Activated naive CD8-positive, alpha-beta T cell treated with anti-CD3 and anti-CD28 coated beads, Interleukin-2, amount 10 ng/mL, durations not matched to agents 7 days and 5 days (primary cell): ENCODE data around the gene LRRC37B. TPM values are rescaled to one million over a fixed set of nuclear protein-coding genes. Genes with fewer than 3 reads are reported as not detected.
"Not testable (repeated sequence)": the region's sequence is repeated elsewhere in the genome, so short reads cannot be mapped to it uniquely, and the experiment has no call there.

Source experiments
- ATAC-seq: fragments of 150-1000 bp; cut with Tn5 transposase; one replicate; pipeline ENCODE4 v1.10.0; 2021; ENCODE audit warnings: low read depth, moderate library complexity
- POLR2A ChIA-PET: fragments of 350-600 bp; sonication (Branson Sonifier 250); formaldehyde crosslinking; loops from one replicate; lab custom pipeline; 2021; ENCODE audit warnings: antibody characterized with exemption; lab: Charles Lee
- DNase-seq: peaks from one replicate; pipeline ENCODE4 v3.0.0; 2021
- H3K27ac Mint-ChIP-seq: one replicate; pipeline ENCODE4 v1.8.0; 2022; ENCODE audit warnings: mild to moderate bottlenecking, mixed read lengths
- H3K27me3 Mint-ChIP-seq: one replicate; pipeline ENCODE4 v1.8.0; 2022; ENCODE audit warnings: mild to moderate bottlenecking, moderate library complexity, mixed read lengths
- H3K36me3 Mint-ChIP-seq: one replicate; pipeline ENCODE4 v1.8.0; 2021; ENCODE audit warnings: mild to moderate bottlenecking, mixed read lengths
- H3K4me1 Mint-ChIP-seq: one replicate; pipeline ENCODE4 v1.8.0; 2021; ENCODE audit warnings: mixed read lengths
- H3K4me3 Mint-ChIP-seq: one replicate; pipeline ENCODE4 v1.8.0; 2022; ENCODE audit warnings: mild to moderate bottlenecking, moderate library complexity, mixed read lengths
- H3K9me3 Mint-ChIP-seq: one replicate; pipeline ENCODE4 v1.8.0; 2021; ENCODE audit warnings: mixed read lengths
- total RNA-seq, 2 experiments: library from RNA; stranded (reverse); gene quantifications; one replicate each; pipeline ENCODE4 v1.2.3, GENCODE V29; 2021

Gene LRRC37B
- total RNA-seq: 10 to 100 TPM; 51.5 to 58.3 TPM

DNA sequence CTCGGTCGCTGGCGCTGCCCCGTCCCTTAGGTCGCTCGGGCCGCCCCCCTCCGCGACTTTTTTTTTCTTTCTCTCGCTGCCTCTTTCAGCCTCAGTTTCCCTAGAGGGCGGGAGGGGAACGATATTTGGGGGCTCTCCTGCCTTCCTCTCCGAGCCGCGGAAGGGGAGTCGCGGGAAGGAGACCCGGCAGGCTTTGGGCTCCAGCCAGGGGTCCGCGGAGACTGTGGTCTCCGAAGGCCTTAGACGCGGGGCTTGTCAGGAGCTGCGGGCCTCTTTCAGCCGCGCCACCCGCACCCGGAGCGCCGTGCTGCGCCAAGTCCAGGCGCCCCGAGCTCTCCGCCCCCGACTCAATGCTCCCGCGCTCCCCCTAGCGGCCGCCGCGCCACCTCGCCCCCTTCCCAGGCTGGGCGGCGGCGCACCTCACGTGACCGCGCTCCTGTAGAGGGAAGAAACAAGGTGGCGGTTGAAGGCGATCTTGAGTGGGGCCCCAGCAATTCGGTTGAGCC is at the start of gene LRRC37B:
Gene LRRC37B (plus strand): TSS at position 427 of the 506 bp plus-strand sequence. CDS start 14,010 bp downstream, outside the sequence.
- ATAC-seq (peak; percentile 89), DNase-seq (peak; percentile 95)
- H3K4me1 Mint-ChIP-seq: peaks cover 24% of the 10 kb centered on the region
- peaks cover 6% of the 10 kb centered on the region for H3K27me3 Mint-ChIP-seq
- POLR2A ChIA-PET: interaction anchor here (0.6 to 3.9 kb wide), 9 partner anchors 12 to 1167 kb away, joined by 3 to 27 read pairs (median 5); partner anchors contain the start of gene RHOT1
- H3K36me3 Mint-ChIP-seq: peaks cover 16% of the 10 kb centered on the region
- peak within 1 kb of the TSS; percentile 85 for H3K27ac Mint-ChIP-seq
- H3K9me3 Mint-ChIP-seq: peaks cover under 1% of the 10 kb centered on the region
- H3K4me3 Mint-ChIP-seq: peak within 1 kb of the TSS; percentile 84

DNA sequence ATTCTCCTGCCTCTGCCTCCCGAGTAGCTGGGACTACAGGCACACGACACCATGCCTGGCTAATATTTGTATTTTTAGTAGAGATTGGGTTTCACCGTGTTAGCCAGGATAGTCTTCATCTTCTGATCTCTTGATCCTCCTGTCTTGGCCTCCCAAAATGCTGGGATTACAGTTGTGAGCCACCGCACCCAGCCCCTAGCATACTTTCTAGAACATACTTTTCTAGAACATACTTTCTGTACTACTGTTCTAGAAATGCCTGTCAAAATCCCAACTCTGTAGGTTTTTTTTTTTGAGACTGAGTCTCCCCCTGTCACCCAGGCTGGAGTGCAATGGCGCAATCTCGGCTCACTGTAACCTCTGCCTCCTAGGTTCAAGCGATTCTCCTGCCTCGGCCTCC is 43.1 kb upstream of the LRRC37B start:
- H3K4me1 Mint-ChIP-seq, H3K4me3 Mint-ChIP-seq, H3K9me3 Mint-ChIP-seq, POLR2A ChIA-PET, H3K27me3 Mint-ChIP-seq, DNase-seq, ATAC-seq: not testable (repeated sequence)
- peaks cover 20% of the 10 kb centered on the region for H3K36me3 Mint-ChIP-seq
- peak overlapping the region; percentile 10 for H3K27ac Mint-ChIP-seq

DNA sequence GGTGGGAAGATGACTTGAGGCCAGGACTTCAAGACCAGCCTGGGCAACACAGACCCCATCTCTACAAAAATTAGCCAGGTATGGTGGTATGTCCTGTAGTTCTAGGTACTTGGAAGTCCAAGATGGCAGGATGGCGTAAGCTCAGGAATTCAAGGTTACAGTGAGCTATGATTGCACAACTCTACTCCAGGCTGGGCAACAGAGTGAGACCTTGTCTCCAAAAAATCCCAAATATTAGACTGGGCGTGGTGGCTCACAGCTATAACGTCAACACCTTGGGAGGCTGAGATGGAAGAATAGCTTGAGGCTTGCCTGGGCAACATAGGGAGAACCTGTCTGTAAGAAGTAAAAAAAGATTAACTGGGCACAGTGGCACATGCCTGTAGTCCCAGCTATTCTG is 39.5 kb upstream of the LRRC37B start:
- Mint-ChIP-seq H3K27ac (no peak overlapping the region), H3K27me3 (no peaks in the 10 kb centered on the region), H3K4me1 (peaks cover 3% of the 10 kb centered on the region), H3K4me3 (no peak overlapping the region), H3K36me3 (peaks cover 15% of the 10 kb centered on the region), H3K9me3 (no peaks in the 10 kb centered on the region)
- no peak for ATAC-seq
- DNase-seq: no peak
- POLR2A ChIA-PET: no interaction called here

DNA sequence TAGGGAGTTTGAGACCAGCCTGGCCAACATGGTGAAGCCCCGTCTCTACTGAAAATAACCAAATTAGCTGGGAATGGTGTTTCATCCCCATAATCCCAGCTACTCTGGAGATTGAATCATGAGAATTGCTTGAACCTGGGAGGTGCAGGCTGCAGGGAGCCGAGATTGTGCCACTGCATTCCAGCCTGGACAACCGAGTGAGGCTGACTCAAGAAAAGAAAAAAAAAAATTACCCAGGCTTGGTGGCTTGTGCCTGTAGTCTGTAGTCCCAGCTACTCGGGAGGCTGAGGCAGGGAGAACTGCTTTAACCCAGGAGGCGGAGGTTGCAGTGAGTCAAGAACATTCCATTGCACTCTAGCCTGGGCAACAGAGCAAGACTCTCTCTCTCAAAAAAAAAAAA is 36.8 kb upstream of the LRRC37B start:
- H3K27me3 Mint-ChIP-seq, H3K9me3 Mint-ChIP-seq, H3K27ac Mint-ChIP-seq, H3K36me3 Mint-ChIP-seq, H3K4me3 Mint-ChIP-seq, H3K4me1 Mint-ChIP-seq, DNase-seq, POLR2A ChIA-PET, ATAC-seq: not testable (repeated sequence)

DNA sequence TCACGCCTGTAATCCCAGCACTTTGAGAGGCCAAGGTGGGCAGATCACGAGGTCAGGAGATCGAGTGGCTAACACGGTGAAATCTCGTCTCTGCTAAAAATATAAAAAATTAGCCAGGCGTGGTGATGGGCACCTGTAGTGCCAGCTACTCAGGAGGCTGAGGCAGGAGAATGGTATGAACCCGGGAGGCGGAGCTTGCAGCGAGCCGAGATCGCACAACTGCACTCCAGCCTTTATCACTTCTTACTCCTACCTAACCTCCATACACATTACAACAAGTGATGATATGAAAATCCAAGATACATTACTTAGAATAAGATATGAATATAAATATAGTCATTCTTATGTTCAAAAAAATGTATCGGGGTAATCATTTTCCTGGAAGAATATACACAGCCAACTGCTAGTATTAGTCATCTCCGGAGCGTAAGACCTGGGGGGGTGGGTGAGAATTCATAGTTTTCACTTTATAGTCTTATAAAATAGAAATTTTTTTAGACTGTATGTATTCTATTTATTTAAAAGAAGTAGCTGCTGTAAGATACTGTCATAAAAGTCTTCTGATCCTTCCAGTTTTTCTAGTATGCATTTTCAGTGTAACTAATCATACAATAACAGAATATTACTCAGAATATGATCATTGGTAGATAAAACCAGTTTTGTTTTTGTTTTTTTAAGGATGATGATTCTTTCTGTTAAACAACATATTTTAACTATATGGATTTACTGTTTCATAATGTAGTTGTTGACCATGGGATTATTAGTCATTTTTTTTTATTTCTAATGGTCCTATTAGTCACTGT is 32.7 kb upstream of the LRRC37B start:
- H3K4me3 Mint-ChIP-seq, H3K27ac Mint-ChIP-seq, POLR2A ChIA-PET, H3K4me1 Mint-ChIP-seq, H3K27me3 Mint-ChIP-seq, ATAC-seq, H3K9me3 Mint-ChIP-seq, DNase-seq: not testable (repeated sequence)
- H3K36me3 Mint-ChIP-seq: peaks cover 11% of the 10 kb centered on the region

DNA sequence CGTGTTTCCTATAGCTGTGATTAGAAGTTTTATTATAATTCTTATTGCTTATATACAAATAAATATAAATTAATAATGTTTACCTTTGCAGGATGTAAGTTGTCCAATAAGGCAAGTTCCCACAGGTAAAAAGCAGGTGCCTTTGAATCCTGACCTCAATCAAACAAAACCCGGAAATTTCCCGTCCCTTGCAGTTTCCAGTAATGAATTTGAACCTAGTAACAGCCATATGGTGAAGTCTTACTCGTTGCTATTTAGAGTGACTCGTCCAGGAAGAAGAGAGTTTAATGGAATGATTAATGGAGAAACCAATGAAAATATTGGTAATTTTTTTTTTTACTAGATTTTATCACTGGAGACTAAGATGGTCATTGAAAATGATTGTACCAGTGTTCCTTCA is 31.8 kb upstream of the LRRC37B start:
- H3K4me3 Mint-ChIP-seq, H3K9me3 Mint-ChIP-seq, H3K27me3 Mint-ChIP-seq, H3K27ac Mint-ChIP-seq, H3K4me1 Mint-ChIP-seq, ATAC-seq, DNase-seq, POLR2A ChIA-PET: not testable (repeated sequence)
- peaks cover 11% of the 10 kb centered on the region for H3K36me3 Mint-ChIP-seq

DNA sequence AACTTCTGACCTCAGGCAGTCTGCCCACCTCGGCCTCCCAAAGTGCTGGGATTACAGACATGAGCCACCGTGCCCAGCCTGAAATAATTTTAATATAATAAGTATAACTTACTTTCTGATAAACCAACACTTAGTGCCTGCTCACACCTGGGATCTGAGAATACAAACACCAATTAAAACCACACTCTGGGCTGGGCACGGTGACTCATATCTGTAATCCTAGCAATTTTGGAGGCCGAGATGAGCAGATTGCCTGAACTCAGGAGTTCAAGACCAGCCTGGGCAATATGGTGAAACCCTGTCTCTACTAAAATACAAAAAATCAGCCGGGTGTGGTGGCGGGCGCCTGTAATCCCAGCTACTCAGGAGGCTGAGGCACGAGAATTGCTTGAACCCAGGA is 15.4 kb upstream of the LRRC37B start:
- H3K36me3 Mint-ChIP-seq: peaks cover 25% of the 10 kb centered on the region
- ATAC-seq, H3K4me1 Mint-ChIP-seq: not testable (repeated sequence)

DNA sequence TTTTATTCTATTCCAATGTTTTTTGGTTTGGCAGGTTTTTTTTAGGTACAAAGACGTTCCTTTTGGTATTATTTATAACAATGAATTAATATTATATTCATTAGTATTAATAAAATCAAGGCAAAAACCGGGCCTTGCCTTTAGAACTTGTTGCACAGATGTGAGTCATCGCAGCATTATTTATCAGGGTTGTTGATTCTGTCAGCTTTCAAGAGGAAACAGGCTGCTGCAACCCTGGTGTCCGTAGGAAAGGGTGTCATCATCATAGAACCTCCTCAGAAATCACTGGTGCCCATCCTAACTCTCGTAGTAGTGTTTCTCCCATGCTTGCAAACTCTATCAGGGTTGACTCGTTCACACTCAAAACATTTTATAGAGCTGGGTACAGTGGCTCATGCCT is 10.2 kb upstream of the LRRC37B start:
- no peak for ATAC-seq
- no peaks in the 10 kb centered on the region for H3K9me3 Mint-ChIP-seq
- no peak overlapping the region for H3K4me3 Mint-ChIP-seq
- H3K27ac Mint-ChIP-seq: no peak overlapping the region
- peaks cover 17% of the 10 kb centered on the region for H3K36me3 Mint-ChIP-seq
- no peaks in the 10 kb centered on the region for H3K27me3 Mint-ChIP-seq
- no peak for DNase-seq
- H3K4me1 Mint-ChIP-seq: no peaks in the 10 kb centered on the region
- POLR2A ChIA-PET: no interaction called here

More for the DNA sequence above, 15.4 kb upstream of the LRRC37B start:
- DNase-seq, POLR2A ChIA-PET, H3K4me3 Mint-ChIP-seq, H3K27me3 Mint-ChIP-seq, H3K9me3 Mint-ChIP-seq, H3K27ac Mint-ChIP-seq: not testable (repeated sequence)

DNA sequence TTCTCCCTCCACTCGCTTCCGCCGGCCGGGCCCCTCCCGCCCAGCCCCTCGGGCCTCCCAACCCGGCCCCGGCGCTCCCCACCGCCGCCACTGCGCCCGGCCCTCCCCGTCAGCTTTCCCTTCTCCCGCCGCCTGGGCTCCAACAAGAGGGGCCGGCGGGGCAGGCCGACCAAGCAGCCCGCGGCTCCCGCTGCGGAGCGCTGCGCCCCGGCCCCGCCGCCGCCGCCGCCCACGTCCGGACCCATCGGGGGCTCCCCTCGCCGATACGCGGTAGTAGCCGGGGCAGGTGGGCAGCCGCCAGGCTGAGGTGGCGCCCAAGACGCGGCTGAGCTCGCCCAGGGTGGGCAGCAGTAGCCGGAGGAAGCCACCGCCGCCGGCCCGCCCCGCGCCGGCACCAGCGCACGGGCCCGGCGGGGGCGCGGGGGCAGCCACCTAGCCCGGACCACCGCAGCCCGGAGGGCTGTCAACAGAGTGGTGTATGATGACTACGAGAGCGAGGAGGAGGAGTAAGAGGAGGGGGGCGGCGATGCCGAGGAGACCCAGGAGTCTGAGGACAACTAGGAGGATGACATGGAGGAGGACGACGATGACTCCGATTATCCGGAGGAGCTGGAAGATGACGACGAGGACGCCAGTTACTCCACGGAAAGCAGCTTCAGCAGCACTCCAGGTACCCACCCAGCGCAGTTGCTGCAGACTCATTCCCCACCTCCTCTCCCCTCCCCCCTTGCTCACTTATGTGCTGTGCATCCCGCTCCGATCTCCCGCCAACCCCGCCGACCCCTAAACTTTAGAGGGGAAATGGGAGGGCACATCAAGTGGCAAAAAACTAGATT is 498 bp downstream of the LRRC37B start:
- Mint-ChIP-seq H3K27me3 (peaks cover 6% of the 10 kb centered on the region), H3K4me1 (peaks cover 26% of the 10 kb centered on the region), H3K4me3 (peak overlapping the region; percentile 84), H3K27ac (peak overlapping the region; percentile 85), H3K36me3 (peaks cover 18% of the 10 kb centered on the region), H3K9me3 (peaks cover 2% of the 10 kb centered on the region)
- DNase-seq: peak; percentile 77
- POLR2A ChIA-PET: interaction anchor here (0.6 to 3.9 kb wide), 9 partner anchors 12 to 1168 kb away, joined by 3 to 27 read pairs (median 5); partner anchors contain the start of gene RHOT1
- peak; percentile 57 for ATAC-seq

DNA sequence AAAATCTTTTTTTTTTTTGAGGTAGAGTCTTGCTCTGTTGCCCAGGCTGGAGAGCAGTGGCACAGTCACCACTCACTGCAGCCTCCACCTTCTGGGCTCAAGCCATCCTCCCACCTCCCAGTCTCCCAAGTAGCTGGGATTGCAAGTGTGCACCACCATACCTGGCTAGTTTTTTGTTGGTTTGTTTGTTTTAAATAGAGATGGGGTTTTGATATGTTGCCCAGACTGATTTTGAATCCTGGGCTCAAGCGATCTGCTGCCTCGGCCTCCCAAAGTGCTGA is 2.0 kb downstream of the LRRC37B start:
- POLR2A ChIA-PET: interaction anchor here (0.8 to 3.9 kb wide), 3 partner anchors 95 to 130 kb away, joined by 3 to 27 read pairs (median 11); no protein-coding TSS in a partner anchor
- Mint-ChIP-seq H3K36me3 (peaks cover 23% of the 10 kb centered on the region), H3K27ac (peak overlapping the region; percentile 85), H3K27me3 (peaks cover 6% of the 10 kb centered on the region), H3K9me3 (peaks cover 2% of the 10 kb centered on the region), H3K4me1 (peaks cover 26% of the 10 kb centered on the region), H3K4me3 (peak overlapping the region; percentile 84)
- ATAC-seq (no peak), DNase-seq (no peak)

DNA sequence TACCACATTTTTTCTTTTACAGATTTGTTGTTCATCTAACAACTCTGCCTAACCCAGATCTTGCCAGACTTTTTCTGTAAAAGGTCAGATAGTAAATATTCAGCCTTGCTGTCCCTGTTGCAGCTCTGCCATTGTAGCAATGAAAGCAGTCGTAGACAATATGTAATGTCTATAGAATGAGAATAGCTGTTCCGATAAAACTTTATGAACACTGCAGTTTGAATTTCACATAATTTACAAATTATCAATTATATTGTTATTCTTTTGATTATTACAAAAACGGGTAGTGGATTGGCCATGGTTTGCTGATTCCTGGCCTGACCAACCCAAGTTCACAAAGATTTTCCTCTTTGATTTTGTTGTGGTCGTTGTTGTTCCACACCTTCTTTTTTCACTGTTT is 2.9 kb downstream of the LRRC37B start:
- POLR2A ChIA-PET: no interaction called here
- Mint-ChIP-seq H3K36me3 (peaks cover 24% of the 10 kb centered on the region), H3K27me3 (peaks cover 6% of the 10 kb centered on the region), H3K9me3 (peaks cover 2% of the 10 kb centered on the region), H3K4me1 (peaks cover 27% of the 10 kb centered on the region), H3K4me3 (peak overlapping the region; percentile 84), H3K27ac (peak overlapping the region; percentile 72)
- DNase-seq: no peak
- ATAC-seq: no peak

DNA sequence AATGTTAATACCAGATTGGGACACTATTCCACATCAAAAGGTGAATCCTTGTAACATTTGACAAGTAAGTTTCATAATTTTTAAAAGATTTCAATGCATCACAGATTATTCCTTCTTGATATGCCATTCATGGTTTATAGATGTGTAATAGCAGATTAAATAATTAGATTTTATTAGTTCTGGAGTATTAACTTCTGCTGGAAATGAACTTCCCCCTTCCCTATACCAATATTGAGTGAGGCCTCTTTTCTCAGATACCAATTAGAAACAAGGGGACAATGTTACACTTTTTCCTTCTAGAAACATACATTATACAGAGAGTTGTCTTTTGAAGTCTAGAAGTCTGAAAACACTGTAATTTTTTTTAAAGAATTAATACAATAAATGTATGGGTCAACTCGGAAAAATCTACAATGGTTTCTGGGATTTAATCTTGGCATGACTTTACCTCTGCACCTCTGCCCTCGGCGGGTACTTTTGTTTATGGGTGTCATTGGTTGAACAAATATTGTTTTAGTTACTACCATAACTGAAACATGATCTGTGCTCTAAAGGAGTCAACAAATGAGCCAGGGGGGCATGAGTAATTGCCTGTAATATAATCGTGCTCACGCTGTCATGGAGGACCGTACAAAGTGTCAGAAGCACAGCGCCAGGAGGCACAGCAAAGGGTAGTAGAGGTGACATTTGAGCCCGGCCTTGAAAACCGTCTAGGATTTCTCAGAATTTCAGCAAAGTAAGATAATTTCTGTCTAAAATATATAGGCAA is 8.2 kb downstream of the LRRC37B start:
- Mint-ChIP-seq H3K36me3 (peaks cover 39% of the 10 kb centered on the region), H3K27me3 (no peaks in the 10 kb centered on the region), H3K4me1 (peaks cover 40% of the 10 kb centered on the region), H3K4me3 (peak overlapping the region; percentile 56), H3K9me3 (peaks cover 2% of the 10 kb centered on the region), H3K27ac (peak overlapping the region; percentile 54)
- POLR2A ChIA-PET: no interaction called here
- no peak for ATAC-seq
- DNase-seq: no peak

DNA sequence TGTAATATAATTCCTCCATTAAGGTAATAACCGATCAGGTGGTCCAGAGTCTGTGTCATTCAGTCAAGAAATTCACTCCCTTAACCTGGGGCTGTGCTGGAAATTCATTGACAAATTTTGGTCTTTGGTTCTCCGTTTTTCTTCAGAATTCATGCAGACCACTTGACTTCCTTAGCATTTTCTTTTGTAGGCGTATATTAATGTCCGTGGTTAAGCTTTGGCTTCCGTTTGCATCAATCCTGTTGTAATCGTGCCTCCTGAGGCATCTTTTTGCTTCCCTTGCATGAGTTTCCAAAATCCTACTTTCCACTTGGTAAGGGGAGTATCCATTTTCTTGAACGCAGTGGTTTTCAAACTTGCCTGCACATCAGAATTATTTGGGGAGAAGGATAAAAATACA is 9.0 kb downstream of the LRRC37B start:
- Mint-ChIP-seq H3K4me3 (peak overlapping the region; percentile 74), H3K9me3 (peaks cover 2% of the 10 kb centered on the region), H3K4me1 (peaks cover 37% of the 10 kb centered on the region), H3K36me3 (peaks cover 37% of the 10 kb centered on the region), H3K27me3 (no peaks in the 10 kb centered on the region), H3K27ac (peak overlapping the region; percentile 85)
- ATAC-seq (no peak), DNase-seq (no peak)
- POLR2A ChIA-PET: no interaction called here
